Liver (tissue), 3 donors: ENCODE measurements around the gene AMMECR1.

Experiments
- RAD21 ChIP-seq, 2 donors: IDR thresholded peaks; 2 replicates each; pipeline ENCODE4 v1.6.1; 2016; ENCODE audit warnings: antibody characterized with exemption in 2 of 2, mild to moderate bottlenecking in 2 of 2
- SP1 ChIP-seq: IDR thresholded peaks from 2 replicates; pipeline ENCODE4 v1.6.1; 2018; ENCODE audit warnings: antibody characterized with exemption, mild to moderate bottlenecking
- TF ChIP-seq, protein P1 (sequence below): fragments of 150-350 bp; IDR thresholded peaks from 2 replicates; pipeline ENCODE4 v1.5.1; 2017; ENCODE audit warnings: improper control_type of control experiment, low read depth, low read length; ENCODE audit not compliant: missing input control
- TF ChIP-seq, protein P2 (sequence below): IDR thresholded peaks from 2 replicates; pipeline ENCODE4 v1.6.1; 2016; ENCODE audit warnings: antibody characterized with exemption
- TF ChIP-seq, protein P3 (sequence below): IDR thresholded peaks from 2 replicates; pipeline ENCODE4 v1.6.1; 2016; ENCODE audit warnings: antibody characterized with exemption
- TF ChIP-seq, protein P4 (sequence below): IDR thresholded peaks from 2 replicates; pipeline ENCODE4 v1.6.1; 2016; ENCODE audit warnings: antibody characterized with exemption
- donor health status: healthy.
- donor health status: healthy.

DNA sequence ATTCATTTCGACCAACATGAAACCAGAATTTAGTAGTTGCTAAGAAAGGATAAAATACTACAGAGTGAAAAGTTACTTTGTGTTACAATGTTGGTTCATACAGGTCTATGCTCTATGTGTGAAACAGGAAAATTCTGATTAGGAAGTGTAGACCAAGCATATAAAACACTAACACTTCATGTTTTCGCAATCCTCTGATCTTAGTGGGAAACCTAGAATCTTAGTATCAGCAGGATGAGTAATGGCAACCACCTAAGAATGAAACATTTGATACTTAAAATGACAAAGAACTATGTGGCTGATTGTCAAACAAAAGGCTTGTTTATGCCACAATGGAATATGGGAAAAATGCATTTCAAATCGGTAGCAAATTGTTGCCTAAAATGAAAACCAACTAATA is 116.1 kb downstream of the AMMECR1 start:
- TF ChIP-seq, protein P1, sequence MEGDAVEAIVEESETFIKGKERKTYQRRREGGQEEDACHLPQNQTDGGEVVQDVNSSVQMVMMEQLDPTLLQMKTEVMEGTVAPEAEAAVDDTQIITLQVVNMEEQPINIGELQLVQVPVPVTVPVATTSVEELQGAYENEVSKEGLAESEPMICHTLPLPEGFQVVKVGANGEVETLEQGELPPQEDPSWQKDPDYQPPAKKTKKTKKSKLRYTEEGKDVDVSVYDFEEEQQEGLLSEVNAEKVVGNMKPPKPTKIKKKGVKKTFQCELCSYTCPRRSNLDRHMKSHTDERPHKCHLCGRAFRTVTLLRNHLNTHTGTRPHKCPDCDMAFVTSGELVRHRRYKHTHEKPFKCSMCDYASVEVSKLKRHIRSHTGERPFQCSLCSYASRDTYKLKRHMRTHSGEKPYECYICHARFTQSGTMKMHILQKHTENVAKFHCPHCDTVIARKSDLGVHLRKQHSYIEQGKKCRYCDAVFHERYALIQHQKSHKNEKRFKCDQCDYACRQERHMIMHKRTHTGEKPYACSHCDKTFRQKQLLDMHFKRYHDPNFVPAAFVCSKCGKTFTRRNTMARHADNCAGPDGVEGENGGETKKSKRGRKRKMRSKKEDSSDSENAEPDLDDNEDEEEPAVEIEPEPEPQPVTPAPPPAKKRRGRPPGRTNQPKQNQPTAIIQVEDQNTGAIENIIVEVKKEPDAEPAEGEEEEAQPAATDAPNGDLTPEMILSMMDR: no peak
- TF ChIP-seq SP1: no peak
- TF ChIP-seq, protein P2, sequence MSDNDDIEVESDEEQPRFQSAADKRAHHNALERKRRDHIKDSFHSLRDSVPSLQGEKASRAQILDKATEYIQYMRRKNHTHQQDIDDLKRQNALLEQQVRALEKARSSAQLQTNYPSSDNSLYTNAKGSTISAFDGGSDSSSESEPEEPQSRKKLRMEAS: no peak
- no peak for TF ChIP-seq RAD21 (IDR thresholded peaks at IDR 0.05)
- TF ChIP-seq, protein P3, sequence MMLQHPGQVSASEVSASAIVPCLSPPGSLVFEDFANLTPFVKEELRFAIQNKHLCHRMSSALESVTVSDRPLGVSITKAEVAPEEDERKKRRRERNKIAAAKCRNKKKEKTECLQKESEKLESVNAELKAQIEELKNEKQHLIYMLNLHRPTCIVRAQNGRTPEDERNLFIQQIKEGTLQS: no peak
- TF ChIP-seq, protein P4, sequence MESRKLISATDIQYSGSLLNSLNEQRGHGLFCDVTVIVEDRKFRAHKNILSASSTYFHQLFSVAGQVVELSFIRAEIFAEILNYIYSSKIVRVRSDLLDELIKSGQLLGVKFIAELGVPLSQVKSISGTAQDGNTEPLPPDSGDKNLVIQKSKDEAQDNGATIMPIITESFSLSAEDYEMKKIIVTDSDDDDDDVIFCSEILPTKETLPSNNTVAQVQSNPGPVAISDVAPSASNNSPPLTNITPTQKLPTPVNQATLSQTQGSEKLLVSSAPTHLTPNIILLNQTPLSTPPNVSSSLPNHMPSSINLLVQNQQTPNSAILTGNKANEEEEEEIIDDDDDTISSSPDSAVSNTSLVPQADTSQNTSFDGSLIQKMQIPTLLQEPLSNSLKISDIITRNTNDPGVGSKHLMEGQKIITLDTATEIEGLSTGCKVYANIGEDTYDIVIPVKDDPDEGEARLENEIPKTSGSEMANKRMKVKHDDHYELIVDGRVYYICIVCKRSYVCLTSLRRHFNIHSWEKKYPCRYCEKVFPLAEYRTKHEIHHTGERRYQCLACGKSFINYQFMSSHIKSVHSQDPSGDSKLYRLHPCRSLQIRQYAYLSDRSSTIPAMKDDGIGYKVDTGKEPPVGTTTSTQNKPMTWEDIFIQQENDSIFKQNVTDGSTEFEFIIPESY: no peak
